Hematopoietic multipotent progenitor cell treated with erythropoietin and hydrocortisone succinate and interleukin-3 and kit ligand, for 17 days (in vitro differentiated cells): ENCODE data around the gene SLIRP.
"Not testable (repeated sequence)": the region's sequence is repeated elsewhere in the genome, so short reads cannot be mapped to it uniquely, and the experiment has no call there.

ENCODE experiments used
- DNase-seq: peaks from one replicate; pipeline ENCODE4 v3.0.0-alpha.2; 2015; ENCODE audit warnings: low spot score

Gene SLIRP

DNA sequence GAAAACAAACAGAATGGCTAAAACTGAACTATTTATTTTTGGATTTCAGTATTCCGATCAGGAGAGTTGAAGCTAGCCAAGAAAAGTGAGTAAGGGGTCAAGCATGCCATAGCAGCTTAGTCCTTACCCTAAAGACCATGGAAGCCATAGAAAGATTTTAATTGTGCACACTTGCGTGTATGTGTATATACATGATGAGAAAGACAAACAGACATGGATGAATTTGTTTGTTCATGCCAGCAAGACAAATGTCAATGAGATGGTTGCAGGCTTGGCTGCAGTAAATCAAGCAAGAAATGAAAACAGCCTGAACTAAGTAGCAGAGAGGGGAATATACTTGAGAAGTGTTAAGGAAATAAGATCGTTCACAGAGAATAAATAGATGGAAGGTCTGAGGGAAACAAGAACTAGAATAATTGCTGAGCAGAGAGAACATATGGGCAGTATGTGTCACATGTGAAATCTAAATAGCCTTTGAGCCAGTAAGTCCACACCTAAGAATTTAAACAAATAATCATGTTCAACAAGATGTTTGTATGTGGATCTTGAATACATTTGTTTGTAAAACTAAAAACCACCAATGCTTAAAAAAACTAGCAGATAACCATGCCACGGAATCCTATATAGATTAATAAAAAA, 38.3 kb downstream of the SLIRP start:
- no peak for DNase-seq

GRCh38 chr14:77747425-77747824, 39.5 kb downstream of the SLIRP start:
- not testable (repeated sequence) for DNase-seq

DNA sequence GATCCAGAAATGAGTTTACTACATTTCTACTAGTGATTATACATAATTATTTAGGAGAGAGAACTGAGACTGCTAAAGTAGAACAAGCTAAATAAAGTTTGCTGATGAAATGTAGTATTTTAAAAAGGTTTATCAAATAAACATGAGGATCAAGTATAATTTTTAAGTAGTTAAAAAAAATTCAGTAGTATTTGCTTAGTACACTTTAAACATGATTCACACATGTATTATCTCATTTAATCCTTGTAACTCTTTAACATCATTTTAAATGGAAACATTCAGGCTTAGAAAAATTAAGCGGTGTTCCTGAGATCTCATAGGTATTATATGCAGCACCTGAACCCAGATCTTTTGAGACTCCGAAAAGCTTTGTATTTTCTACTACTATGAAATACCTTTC, 44.4 kb downstream of the SLIRP start:
- no peak for DNase-seq

DNA sequence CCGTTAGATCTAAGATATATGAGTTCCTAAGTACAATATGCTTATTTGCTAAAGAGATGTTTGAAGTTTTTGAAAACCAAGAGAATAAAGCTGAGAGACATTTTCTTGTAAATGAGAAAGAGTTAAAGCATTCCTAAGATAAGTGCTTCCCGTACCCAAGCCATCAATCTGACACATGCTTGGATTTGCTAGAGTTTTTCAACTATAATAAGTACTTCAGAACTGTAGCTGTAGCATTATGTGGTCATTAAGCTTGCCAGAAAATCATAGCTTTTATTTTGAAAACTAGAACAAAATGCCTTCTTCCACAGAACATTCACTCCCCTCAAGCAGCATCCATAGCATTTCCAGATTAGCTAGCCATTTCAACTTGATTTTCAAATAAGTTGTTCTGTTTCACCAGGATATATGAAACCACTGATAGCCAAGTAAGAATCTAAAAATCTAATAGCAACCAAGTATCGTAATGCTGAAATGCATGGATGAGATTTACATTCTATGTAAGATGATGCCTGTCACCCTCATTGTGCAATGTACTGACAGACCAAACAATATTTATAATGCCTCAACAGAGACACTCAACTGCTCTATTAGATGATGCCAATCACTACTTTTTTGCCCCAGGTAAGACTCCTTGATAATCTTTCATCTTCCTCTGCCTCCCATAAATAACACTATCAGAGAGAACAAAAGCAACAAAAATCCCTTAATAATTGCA, 45.1 kb downstream of the SLIRP start:
- DNase-seq: no peak

- DNase-seq: no peak
These were observed 52.7 kb downstream of the SLIRP start, which contains the start of gene SNW1 for GRCh38 chr14:77760381-77761204. TSS of gene SNW1 (minus strand) at chr14:77761156. CDS start at chr14:77761127, 29 bp downstream.

DNA sequence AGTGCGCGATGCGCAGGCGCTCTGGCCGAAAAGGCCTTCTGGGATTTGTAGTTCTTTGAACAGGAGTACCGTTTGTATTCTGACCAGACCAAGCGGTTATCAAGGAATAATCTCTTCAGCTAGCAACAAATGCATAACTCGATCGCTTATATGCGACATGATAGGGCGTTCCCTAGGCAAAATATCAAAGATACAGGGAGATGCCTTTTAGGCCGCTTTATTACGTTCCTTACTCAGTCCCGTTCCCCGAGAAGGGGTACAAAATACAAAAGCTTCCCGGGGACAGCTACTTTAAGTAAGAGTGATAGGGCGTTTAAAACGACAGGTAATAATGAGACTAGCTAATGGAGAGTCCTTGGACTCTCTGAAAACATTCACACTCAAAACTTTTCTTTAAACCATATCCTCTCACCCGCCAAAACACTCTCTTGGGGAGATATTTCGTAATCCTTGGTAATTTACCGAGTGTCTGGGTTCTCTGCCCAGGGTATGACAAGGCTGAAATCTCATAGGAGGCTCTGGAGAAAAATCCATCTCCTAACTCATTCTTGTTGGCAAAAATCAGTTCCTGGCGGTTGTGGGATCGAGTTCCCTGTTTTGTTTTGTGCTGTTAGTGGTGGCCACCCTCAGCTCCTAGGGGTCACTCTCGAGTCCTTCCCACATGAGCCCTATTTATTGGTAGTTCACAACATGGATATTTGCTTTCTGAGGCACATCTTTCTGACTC, 53.5 kb downstream of the SLIRP start:
- DNase-seq: peak; percentile 97

GRCh38 chr14:77763316-77763715, 55.4 kb downstream of the SLIRP start:
- DNase-seq: no peak

- DNase-seq: no peak
These were observed 56.1 kb downstream of the SLIRP start for GRCh38 chr14:77763978-77764377.
